Caco-2 (cell line): ENCODE results near the gene GRM7. TPM values are rescaled to one million over a fixed set of nuclear protein-coding genes. Genes with fewer than 3 reads are reported as not detected.

Experiments
- BruUV-seq: library from RNA; stranded (reverse); fragments of 400-500 nt; replicated peaks from 2 replicates; lab custom pipeline; 2021; lab: Mats Ljungman, UMichigan
- CTCF ChIA-PET: fragments of 300-600 bp; sonication (Branson Sonifier 250); formaldehyde crosslinking; loops from one replicate; lab custom pipeline; 2022; ENCODE audit warnings: antibody characterized with exemption; lab: Charles Lee
- POLR2A ChIA-PET: fragments of 300-600 bp; sonication (Branson Sonifier 250); formaldehyde crosslinking; loops from one replicate; lab custom pipeline; 2022; ENCODE audit warnings: antibody characterized with exemption; lab: Charles Lee
- DNase-seq, 2 experiments: peaks; one replicate each; pipeline versions ENCODE4 v3.0.0 to v3.0.0-alpha.2; 2020 to 2022
- H3K27me3 ChIP-seq: replicated peaks from 2 replicates; pipeline ENCODE4 v1.6.0; 2011; ENCODE audit warnings: low read length; ENCODE audit not compliant: control insufficient read depth, insufficient read depth
- H3K36me3 ChIP-seq: 2 replicates; pipeline ENCODE4 v1.5.1; 2011; ENCODE audit warnings: low read length; ENCODE audit not compliant: control insufficient read depth, insufficient read depth
- H3K4me1 ChIP-seq: fragments of 250-450 bp; sonication (Bioruptor Pico); 2 replicates; pipeline ENCODE4 v1.5.1; 2020; ENCODE audit warnings: mild to moderate bottlenecking
- H3K4me3 ChIP-seq: 2 replicates; pipeline ENCODE4 v1.5.1; 2011; ENCODE audit warnings: low read depth, mild to moderate bottlenecking, control low read depth, low read length
- H3K9me3 ChIP-seq: fragments of 250-450 bp; sonication (Bioruptor Pico); 2 replicates; pipeline ENCODE4 v1.5.1; 2020; ENCODE audit warnings: mild to moderate bottlenecking, moderate library complexity
- H3K27ac Mint-ChIP-seq: one replicate; pipeline ENCODE4 v1.8.0; 2022; ENCODE audit warnings: mixed read lengths; ENCODE audit not compliant: unreplicated experiment
- H3K27me3 Mint-ChIP-seq: one replicate; pipeline ENCODE4 v1.8.0; 2022; ENCODE audit warnings: mixed read lengths; ENCODE audit not compliant: insufficient read depth, unreplicated experiment
- H3K36me3 Mint-ChIP-seq: one replicate; pipeline ENCODE4 v1.8.0; 2022; ENCODE audit warnings: mild to moderate bottlenecking, mixed read lengths; ENCODE audit not compliant: insufficient read depth, unreplicated experiment
- H3K4me1 Mint-ChIP-seq: one replicate; pipeline ENCODE4 v1.8.0; 2022; ENCODE audit warnings: low read depth, mixed read lengths; ENCODE audit not compliant: unreplicated experiment
- H3K4me3 Mint-ChIP-seq: one replicate; pipeline ENCODE4 v1.8.0; 2022; ENCODE audit warnings: mild to moderate bottlenecking, moderate library complexity, mixed read lengths; ENCODE audit not compliant: unreplicated experiment
- H3K9me3 Mint-ChIP-seq: one replicate; pipeline ENCODE4 v1.8.0; 2022; ENCODE audit warnings: mixed read lengths; ENCODE audit not compliant: unreplicated experiment
- intact Hi-C: fragments of 100-400 bp; cut with micrococcal nuclease; formaldehyde crosslinking; loops from one replicate; pipeline ENCODE4 v1.10.0; 2022; ENCODE audit not compliant: unreplicated experiment
- total RNA-seq: library from RNA; stranded (reverse); gene quantifications from 2 replicates; pipeline ENCODE4 v1.2.3, GENCODE V29; 2022
- TF ChIP-seq, protein P1 (sequence below), 2 experiments: fragments of 200-600 bp in 1 of 2; IDR thresholded peaks; 1 replicate in 1 of 2; 2 replicates in 1 of 2; pipeline versions ENCODE4 v1.5.1 to v1.8.0; 2011 to 2022; ENCODE audit warnings: antibody characterized with exemption in 1 of 2, control low read depth in 1 of 2, inconsistent platforms in 1 of 2, low read depth in 1 of 2, low read length in 1 of 2, mild to moderate bottlenecking in 1 of 2, moderate library complexity in 1 of 2; ENCODE audit not compliant: insufficient read depth in 1 of 2, severe bottlenecking in 1 of 2, unreplicated experiment in 1 of 2

Gene GRM7
- total RNA-seq, 1 experiment from 2014 or later = not detected

DNA sequence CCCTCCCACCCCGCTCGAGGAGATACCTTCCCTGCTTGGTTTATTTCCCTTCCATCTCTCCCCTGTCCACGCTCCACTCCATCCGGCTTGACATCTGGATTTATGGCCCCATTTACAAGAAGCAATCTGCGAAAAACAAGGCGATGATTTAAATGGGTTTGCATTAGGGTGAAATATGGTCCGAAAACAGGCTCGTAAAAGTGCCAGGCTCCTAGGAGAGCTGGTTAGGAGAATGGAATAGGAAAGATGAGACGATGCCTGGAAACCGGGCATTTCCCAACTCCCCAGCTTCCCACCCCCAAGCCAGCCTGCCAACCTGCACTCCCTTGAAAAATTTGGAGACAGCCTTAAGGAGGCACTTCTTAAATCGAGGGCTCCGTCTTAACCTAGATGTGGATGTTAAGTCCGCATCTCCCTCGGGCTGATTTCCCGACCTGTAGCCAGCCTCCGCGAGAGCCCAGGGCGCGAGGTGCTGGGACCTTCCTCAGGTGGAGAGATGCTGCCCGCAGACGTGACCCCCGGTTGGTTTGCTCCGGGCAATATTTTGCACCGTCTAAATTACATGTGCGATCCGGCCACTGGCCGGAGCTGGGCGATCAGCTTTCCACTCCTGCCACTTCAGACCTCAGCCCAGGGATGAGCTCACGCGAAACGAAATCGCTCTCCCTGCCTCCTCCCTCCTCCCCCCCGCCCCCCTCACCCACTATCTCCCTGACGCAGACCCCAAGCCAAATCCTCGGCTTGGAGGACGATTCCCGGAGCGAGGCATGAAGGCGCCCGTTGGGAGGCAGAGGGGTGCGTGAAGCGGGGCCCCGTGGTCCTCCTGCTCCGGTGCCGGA lies 1.3 kb downstream of the GRM7 start:
- no peaks in the 10 kb centered on the region for H3K27me3 ChIP-seq
- no peak overlapping the region for H3K27ac Mint-ChIP-seq
- peaks cover 12% of the 10 kb centered on the region for H3K27me3 Mint-ChIP-seq
- intact Hi-C loops = no loop called here
- TF ChIP-seq, protein P1, sequence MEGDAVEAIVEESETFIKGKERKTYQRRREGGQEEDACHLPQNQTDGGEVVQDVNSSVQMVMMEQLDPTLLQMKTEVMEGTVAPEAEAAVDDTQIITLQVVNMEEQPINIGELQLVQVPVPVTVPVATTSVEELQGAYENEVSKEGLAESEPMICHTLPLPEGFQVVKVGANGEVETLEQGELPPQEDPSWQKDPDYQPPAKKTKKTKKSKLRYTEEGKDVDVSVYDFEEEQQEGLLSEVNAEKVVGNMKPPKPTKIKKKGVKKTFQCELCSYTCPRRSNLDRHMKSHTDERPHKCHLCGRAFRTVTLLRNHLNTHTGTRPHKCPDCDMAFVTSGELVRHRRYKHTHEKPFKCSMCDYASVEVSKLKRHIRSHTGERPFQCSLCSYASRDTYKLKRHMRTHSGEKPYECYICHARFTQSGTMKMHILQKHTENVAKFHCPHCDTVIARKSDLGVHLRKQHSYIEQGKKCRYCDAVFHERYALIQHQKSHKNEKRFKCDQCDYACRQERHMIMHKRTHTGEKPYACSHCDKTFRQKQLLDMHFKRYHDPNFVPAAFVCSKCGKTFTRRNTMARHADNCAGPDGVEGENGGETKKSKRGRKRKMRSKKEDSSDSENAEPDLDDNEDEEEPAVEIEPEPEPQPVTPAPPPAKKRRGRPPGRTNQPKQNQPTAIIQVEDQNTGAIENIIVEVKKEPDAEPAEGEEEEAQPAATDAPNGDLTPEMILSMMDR (IDR thresholded peaks at IDR 0.05; ENCODE audit: insufficient read depth in 1 of 2, low read depth in 1 of 2, low read length in 1 of 2, severe bottlenecking in 1 of 2, unreplicated experiment in 1 of 2) = no peak
- no peaks in the 10 kb centered on the region for H3K36me3 Mint-ChIP-seq
- DNase-seq = no peak
- CTCF ChIA-PET = no interaction called here
- no peaks in the 10 kb centered on the region for H3K36me3 ChIP-seq
- no peak overlapping the region for H3K4me3 Mint-ChIP-seq
- H3K9me3 ChIP-seq = no peaks in the 10 kb centered on the region
- no peaks in the 10 kb centered on the region for H3K4me1 Mint-ChIP-seq
- H3K9me3 Mint-ChIP-seq = peaks cover 9% of the 10 kb centered on the region
- POLR2A ChIA-PET = no interaction called here
- H3K4me3 ChIP-seq = no peak overlapping the region
- no TSS peak for BruUV-seq
- H3K4me1 ChIP-seq = no peaks in the 10 kb centered on the region

DNA sequence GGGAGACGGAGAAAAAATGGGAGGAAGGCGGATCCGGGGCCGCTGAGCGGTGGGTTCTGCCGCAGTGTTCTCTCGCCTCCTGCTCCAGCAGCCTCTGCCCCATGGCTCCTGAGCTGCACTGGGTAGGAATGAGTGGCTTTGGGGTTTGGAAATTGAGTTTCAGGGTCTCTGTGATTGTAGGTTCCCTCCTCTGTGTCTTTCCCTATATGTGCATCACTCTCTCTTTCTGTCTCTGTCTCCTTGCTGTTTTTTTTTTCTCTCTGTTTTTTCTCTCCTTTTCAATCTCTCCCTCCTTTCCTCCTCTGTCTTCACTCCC lies 1.9 kb downstream of the GRM7 start:
- DNase-seq = no peak
- intact Hi-C loops = no loop called here
- H3K27ac Mint-ChIP-seq = no peak overlapping the region
- H3K4me3 ChIP-seq = no peak overlapping the region
- BruUV-seq = no TSS peak
- CTCF ChIA-PET = no interaction called here
- H3K4me1 Mint-ChIP-seq = no peaks in the 10 kb centered on the region
- no peaks in the 10 kb centered on the region for H3K4me1 ChIP-seq
- H3K27me3 ChIP-seq = no peaks in the 10 kb centered on the region
- no peaks in the 10 kb centered on the region for H3K36me3 ChIP-seq
- no peaks in the 10 kb centered on the region for H3K9me3 ChIP-seq
- H3K36me3 Mint-ChIP-seq = no peaks in the 10 kb centered on the region
- TF ChIP-seq, protein P1 (IDR thresholded peaks at IDR 0.05; ENCODE audit: insufficient read depth in 1 of 2, low read depth in 1 of 2, low read length in 1 of 2, severe bottlenecking in 1 of 2, unreplicated experiment in 1 of 2) = no peak
- H3K27me3 Mint-ChIP-seq = peaks cover 12% of the 10 kb centered on the region
- H3K9me3 Mint-ChIP-seq = peaks cover 9% of the 10 kb centered on the region
- POLR2A ChIA-PET = no interaction called here
- no peak overlapping the region for H3K4me3 Mint-ChIP-seq

DNA sequence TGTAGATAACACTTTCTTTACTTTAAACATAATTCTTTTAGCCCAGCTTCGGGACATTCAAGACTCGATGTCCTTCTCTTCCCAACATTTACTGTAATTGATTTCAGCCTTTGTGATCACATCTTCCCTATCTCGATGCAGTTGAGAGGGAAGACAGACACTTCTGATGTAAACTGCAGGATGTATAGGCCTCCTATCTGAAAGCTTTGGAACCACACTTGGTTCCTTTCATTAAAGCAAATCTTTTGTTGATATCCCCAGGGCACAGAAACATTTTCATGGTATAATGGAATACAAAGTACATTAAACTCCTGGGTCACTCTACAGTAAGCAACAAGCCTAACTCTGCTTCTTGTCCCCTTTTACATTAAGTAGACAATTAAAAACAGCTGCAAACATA lies 6.4 kb downstream of the GRM7 start:
- H3K4me3 Mint-ChIP-seq = no peak overlapping the region
- H3K9me3 ChIP-seq = no peaks in the 10 kb centered on the region
- peaks cover 9% of the 10 kb centered on the region for H3K9me3 Mint-ChIP-seq
- intact Hi-C loops = no loop called here
- no peaks in the 10 kb centered on the region for H3K36me3 ChIP-seq
- no peak overlapping the region for H3K4me3 ChIP-seq
- peaks cover 9% of the 10 kb centered on the region for H3K27me3 Mint-ChIP-seq
- TF ChIP-seq, protein P1 (IDR thresholded peaks at IDR 0.05; ENCODE audit: insufficient read depth in 1 of 2, low read depth in 1 of 2, low read length in 1 of 2, severe bottlenecking in 1 of 2, unreplicated experiment in 1 of 2) = no peak
- no peak overlapping the region for H3K27ac Mint-ChIP-seq
- no peaks in the 10 kb centered on the region for H3K27me3 ChIP-seq
- no peaks in the 10 kb centered on the region for H3K36me3 Mint-ChIP-seq
- no peaks in the 10 kb centered on the region for H3K4me1 ChIP-seq
- no TSS peak for BruUV-seq
- no peaks in the 10 kb centered on the region for H3K4me1 Mint-ChIP-seq
- no peak for DNase-seq
- ChIA-PET CTCF (no interaction called here), POLR2A (no interaction called here)
